Endothelial cell of umbilical vein (primary cell): ENCODE measurements around the gene MACROD2. TPM values are rescaled to one million over a fixed set of nuclear protein-coding genes. Genes with fewer than 3 reads are reported as not detected.

Experiments
- BruUV-seq: library from RNA; stranded (reverse); fragments of 400-500 nt; replicated peaks from 2 replicates; lab custom pipeline; 2021; lab: Mats Ljungman, UMichigan
- CTCF ChIA-PET: fragments of 300-600, 350-600 bp; sonication (Branson Sonifier 250); formaldehyde crosslinking; loops from one replicate; lab custom pipeline; 2021; ENCODE audit warnings: antibody characterized with exemption, inconsistent platforms; lab: Charles Lee
- POLR2A ChIA-PET: fragments of 300-600, 350-600 bp; sonication (Branson Sonifier 250); formaldehyde crosslinking; loops from one replicate; lab custom pipeline; 2021; ENCODE audit warnings: antibody characterized with exemption, inconsistent platforms; lab: Charles Lee
- DNase-seq: peaks from one replicate; pipeline ENCODE4 v3.0.0-alpha.2; 2011; ENCODE audit warnings: low read depth, low spot score
- FAIRE-seq: peaks from 2 replicates; lab custom pipeline; 2011; peaks lifted over from hg19 to GRCh38; lab: Jason Lieb, UNC
- H2AFZ ChIP-seq: 2 replicates; pipeline ENCODE4 v1.6.0; 2012; ENCODE audit warnings: low read depth, low read length, control low read depth, inconsistent platforms
- H3K27ac ChIP-seq: 2 replicates; pipeline ENCODE4 v1.5.1; 2011; ENCODE audit warnings: low read depth, mild to moderate bottlenecking, control low read depth, low read length, moderate library complexity; ENCODE audit not compliant: insufficient read depth
- H3K27me3 ChIP-seq, 2 experiments: 2 replicates each; pipeline versions ENCODE4 v1.6.0 to v1.6.1; 2011; ENCODE audit warnings: low read length in 2 of 2, mixed read lengths in 1 of 2; ENCODE audit not compliant: control insufficient read depth in 2 of 2, insufficient read depth in 2 of 2
- H3K36me3 ChIP-seq, 2 experiments: 2 replicates in 1 of 2; 3 replicates in 1 of 2; pipeline ENCODE4 v1.5.1; 2011; ENCODE audit warnings: low read length in 2 of 2, mild to moderate bottlenecking in 1 of 2, moderate library complexity in 1 of 2; ENCODE audit not compliant: control insufficient read depth in 2 of 2, insufficient read depth in 2 of 2; ENCODE audit errors: extremely low read depth in 1 of 2
- H3K4me1 ChIP-seq: 3 replicates; pipeline ENCODE4 v1.5.1; 2011; ENCODE audit warnings: mild to moderate bottlenecking, low read length; ENCODE audit not compliant: control insufficient read depth, insufficient read depth; ENCODE audit errors: extremely low read depth
- H3K4me2 ChIP-seq: 2 replicates; pipeline ENCODE4 v1.6.1; 2011; ENCODE audit warnings: low read length, control low read depth, mixed read lengths; ENCODE audit not compliant: insufficient read depth
- H3K4me3 ChIP-seq, 3 experiments: fragments of 200-600 bp in 1 of 3; sonication (generic), shearing (Covaris generic) in 1 of 3; replicated peaks in 1 of 3; 2 replicates each; pipeline ENCODE4 v1.5.1; 2011 to 2016; ENCODE audit warnings: control low read depth in 3 of 3, low read length in 3 of 3, mild to moderate bottlenecking in 2 of 3, inconsistent platforms in 1 of 3, low read depth in 1 of 3, moderate library complexity in 1 of 3; ENCODE audit not compliant: insufficient read depth in 1 of 3
- H3K79me2 ChIP-seq: 2 replicates; pipeline ENCODE4 v1.6.0; 2012; ENCODE audit warnings: low read length, inconsistent platforms; ENCODE audit not compliant: control insufficient read depth, insufficient read depth
- H3K9ac ChIP-seq: replicated peaks from 2 replicates; pipeline ENCODE3; 2011; ENCODE audit warnings: low read length, control low read depth; ENCODE audit not compliant: insufficient read depth; ENCODE audit errors: extremely low read depth
- H3K9me1 ChIP-seq: replicated peaks from 3 replicates; pipeline ENCODE4 v1.6.0; 2011; ENCODE audit warnings: mild to moderate bottlenecking, low read length; ENCODE audit not compliant: control insufficient read depth, insufficient read depth; ENCODE audit errors: extremely low read depth
- H3K9me3 ChIP-seq: replicated peaks from 2 replicates; pipeline ENCODE4 v1.5.1; 2012; ENCODE audit warnings: low read length, inconsistent platforms; ENCODE audit not compliant: control insufficient read depth, insufficient read depth
- H4K20me1 ChIP-seq: replicated peaks from 2 replicates; pipeline ENCODE3; 2011; ENCODE audit warnings: mild to moderate bottlenecking, low read length; ENCODE audit not compliant: control insufficient read depth, insufficient read depth; ENCODE audit errors: extremely low read depth
- FOS ChIP-seq: IDR thresholded peaks from 2 replicates; pipeline ENCODE4 v1.6.1; 2011; ENCODE audit warnings: mild to moderate bottlenecking, low read length, moderate library complexity, borderline replicate concordance; ENCODE audit not compliant: insufficient read depth
- POLR2A ChIP-seq: IDR thresholded peaks from 2 replicates; pipeline ENCODE4 v1.6.1; 2012; ENCODE audit warnings: low read depth, mild to moderate bottlenecking, control low read depth, low read length
- POLR2AphosphoS5 ChIP-seq: IDR thresholded peaks from 2 replicates; pipeline ENCODE4 v1.6.1; 2012; ENCODE audit warnings: low read depth, mild to moderate bottlenecking, control low read depth, low read length, moderate library complexity; ENCODE audit not compliant: insufficient read depth
- dilution Hi-C: fragments of 300-500 bp; cut with MboI; formaldehyde crosslinking; loops from one replicate; pipeline ENCODE4 v1.15.0; 2019; ENCODE audit warnings: low sequenced_read_pairs; ENCODE audit not compliant: extremely low pct_ligation_motif_present
- intact Hi-C: fragments of 100-400 bp; cut with micrococcal nuclease; formaldehyde crosslinking; loops from one replicate; pipeline ENCODE4 v1.10.0; 2022
- polyA plus RNA-seq, 4 experiments: library from polyadenylated mRNA; depleted of rRNA in 3 of 4; stranded (reverse) in 3 of 4; unstranded in 1 of 4; fragments of >200 nt; gene quantifications; 2 replicates each; pipeline versions ENCODE4 v1.2.1 to v1.2.3, GENCODE V29; 2011 to 2012; ENCODE audit warnings: missing spikeins in 1 of 4
- total RNA-seq: library from RNA; stranded (reverse); gene quantifications from 2 replicates; pipeline ENCODE4 v1.2.3, GENCODE V29; 2021
- TF ChIP-seq, protein P1 (sequence below): IDR thresholded peaks from 2 replicates; pipeline ENCODE4 v1.6.1; 2011; ENCODE audit not compliant: insufficient read depth, insufficient read length
- TF ChIP-seq, protein P2 (sequence below), 2 donors: IDR thresholded peaks; 1 replicate in 1 of 2; 2 replicates in 1 of 2; pipeline ENCODE4 v1.5.1; 2011; ENCODE audit warnings: low read length in 2 of 2, mild to moderate bottlenecking in 2 of 2, moderate library complexity in 2 of 2, control low read depth in 1 of 2, inconsistent platforms in 1 of 2, low read depth in 1 of 2; ENCODE audit not compliant: insufficient read depth in 1 of 2; ENCODE audit errors: extremely low read depth in 1 of 2

Gene MACROD2
- total and polyA plus RNA-seq, 2 donors (not counting 3 experiments of a cell fraction or from before 2014, with no cell fraction given): 0.11 to 0.73 TPM

DNA sequence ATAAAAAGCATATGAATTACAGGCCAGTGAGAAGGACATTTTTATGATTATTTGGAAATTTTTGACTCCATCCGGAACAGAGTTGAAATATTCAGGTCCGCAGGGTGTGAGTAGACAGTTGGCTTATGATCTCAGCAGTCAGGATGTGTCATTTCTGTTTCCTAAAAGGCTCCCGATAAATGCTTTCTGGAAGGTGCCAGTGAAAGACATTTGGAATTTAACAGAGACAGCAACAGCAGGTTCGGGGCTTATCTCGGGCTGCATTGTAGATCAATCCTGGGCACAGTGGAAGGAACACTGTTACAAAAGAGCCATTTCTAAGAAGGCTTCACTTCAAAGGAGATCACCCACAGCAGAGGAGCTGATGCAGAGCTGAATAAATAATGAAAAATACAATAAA, 1643.5 kb downstream of the MACROD2 start:
- DNase-seq (no peak), FAIRE-seq (no peak)
- Histone ChIP-seq H3K36me3 (no peaks in the 10 kb centered on the region), H3K9me1 (no peaks in the 10 kb centered on the region), H4K20me1 (no peaks in the 10 kb centered on the region), H3K4me3 (no peak overlapping the region), H3K9me3 (no peaks in the 10 kb centered on the region), H3K4me1 (peaks cover 5% of the 10 kb centered on the region), H3K4me2 (no peak overlapping the region), H3K9ac (no peak overlapping the region), H2AFZ (no peak overlapping the region), H3K79me2 (no peaks in the 10 kb centered on the region), H3K27ac (no peak overlapping the region), H3K27me3 (peaks cover 0 to 2% of the 10 kb centered on the region in 2 experiments)
- ChIA-PET CTCF (interaction anchor here (3.0 kb wide), 1 partner anchor 15 kb away, joined by 12 read pairs; no protein-coding TSS in a partner anchor), POLR2A (no interaction called here)
- TF ChIP-seq, protein P1, sequence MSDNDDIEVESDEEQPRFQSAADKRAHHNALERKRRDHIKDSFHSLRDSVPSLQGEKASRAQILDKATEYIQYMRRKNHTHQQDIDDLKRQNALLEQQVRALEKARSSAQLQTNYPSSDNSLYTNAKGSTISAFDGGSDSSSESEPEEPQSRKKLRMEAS: no peak
- no peak for TF ChIP-seq POLR2AphosphoS5
- no peak for TF ChIP-seq POLR2A
- TF ChIP-seq, protein P2, sequence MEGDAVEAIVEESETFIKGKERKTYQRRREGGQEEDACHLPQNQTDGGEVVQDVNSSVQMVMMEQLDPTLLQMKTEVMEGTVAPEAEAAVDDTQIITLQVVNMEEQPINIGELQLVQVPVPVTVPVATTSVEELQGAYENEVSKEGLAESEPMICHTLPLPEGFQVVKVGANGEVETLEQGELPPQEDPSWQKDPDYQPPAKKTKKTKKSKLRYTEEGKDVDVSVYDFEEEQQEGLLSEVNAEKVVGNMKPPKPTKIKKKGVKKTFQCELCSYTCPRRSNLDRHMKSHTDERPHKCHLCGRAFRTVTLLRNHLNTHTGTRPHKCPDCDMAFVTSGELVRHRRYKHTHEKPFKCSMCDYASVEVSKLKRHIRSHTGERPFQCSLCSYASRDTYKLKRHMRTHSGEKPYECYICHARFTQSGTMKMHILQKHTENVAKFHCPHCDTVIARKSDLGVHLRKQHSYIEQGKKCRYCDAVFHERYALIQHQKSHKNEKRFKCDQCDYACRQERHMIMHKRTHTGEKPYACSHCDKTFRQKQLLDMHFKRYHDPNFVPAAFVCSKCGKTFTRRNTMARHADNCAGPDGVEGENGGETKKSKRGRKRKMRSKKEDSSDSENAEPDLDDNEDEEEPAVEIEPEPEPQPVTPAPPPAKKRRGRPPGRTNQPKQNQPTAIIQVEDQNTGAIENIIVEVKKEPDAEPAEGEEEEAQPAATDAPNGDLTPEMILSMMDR (IDR thresholded peaks at IDR 0.05; ENCODE audit: extremely low read depth in 1 of 2, insufficient read depth in 1 of 2, low read depth in 1 of 2, low read length in 2 of 2): no peak
- intact Hi-C loops (no loop called here), dilution Hi-C loops (no loop called here)
- no TSS peak for BruUV-seq

DNA sequence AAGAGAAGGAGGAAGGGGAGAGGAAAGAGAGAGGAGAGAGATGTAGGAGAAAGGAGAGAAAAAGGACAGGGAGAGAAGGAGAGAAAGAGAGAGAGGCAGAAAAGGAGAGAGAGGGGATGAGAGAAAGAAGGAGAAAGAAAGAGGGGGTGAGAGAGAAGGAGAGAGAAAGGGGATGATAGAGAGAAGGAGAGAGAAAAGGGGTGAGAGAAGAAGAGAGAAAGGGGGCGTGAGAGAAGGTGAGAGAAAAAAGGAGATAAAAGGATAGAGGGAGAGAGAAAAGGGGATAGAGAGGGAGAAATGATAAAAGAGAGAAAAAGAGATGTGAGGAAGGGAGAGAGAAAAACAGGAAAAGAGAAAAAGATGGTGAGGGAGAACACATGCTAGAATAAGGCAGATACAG, 1644.5 kb downstream of the MACROD2 start:
- Histone ChIP-seq H3K4me2 (no peak overlapping the region), H3K4me1 (peaks cover 5% of the 10 kb centered on the region), H3K9me3 (no peaks in the 10 kb centered on the region), H3K9me1 (no peaks in the 10 kb centered on the region), H3K9ac (no peak overlapping the region), H2AFZ (no peak overlapping the region), H3K27ac (no peak overlapping the region), H3K27me3 (peaks cover 0 to 2% of the 10 kb centered on the region in 2 experiments), H3K4me3 (no peak overlapping the region), H3K79me2 (no peaks in the 10 kb centered on the region), H4K20me1 (no peaks in the 10 kb centered on the region), H3K36me3 (no peaks in the 10 kb centered on the region)
- CTCF ChIA-PET: no interaction called here
- no TSS peak for BruUV-seq
- POLR2A ChIA-PET: no interaction called here
- intact Hi-C loops (loop anchor here (5.0 kb wide), 1 partner anchor 62 kb away; no protein-coding TSS in a partner anchor), dilution Hi-C loops (no loop called here)
- TF ChIP-seq, protein P2 (IDR thresholded peaks at IDR 0.05; ENCODE audit: extremely low read depth in 1 of 2, insufficient read depth in 1 of 2, low read depth in 1 of 2, low read length in 2 of 2): no peak
- TF ChIP-seq POLR2A (no peak), POLR2AphosphoS5 (no peak), FOS (no peak)
- TF ChIP-seq, protein P1: no peak
- no peak for FAIRE-seq
- DNase-seq: no peak
